HCT116 (cell line): ENCODE data around the gene TRIP13. TPM values are rescaled to one million over a fixed set of nuclear protein-coding genes. Genes with fewer than 3 reads are reported as not detected.
"Not testable (repeated sequence)": the region's sequence is repeated elsewhere in the genome, so short reads cannot be mapped to it uniquely, and the experiment has no call there.

Experiments used
- ATAC-seq: fragments of 200-7000 bp; cut with Tn5 transposase; 2 replicates; pipeline ENCODE4 v1.9.1; 2020; ENCODE audit warnings: mild to moderate bottlenecking, moderate library complexity
- BruUV-seq: library from RNA; stranded (reverse); fragments of 400-500 nt; replicated peaks from 2 replicates; lab custom pipeline; 2021; lab: Mats Ljungman, UMichigan
- CTCF ChIA-PET: fragments of 300-600 bp; sonication (Branson Sonifier 250); formaldehyde crosslinking; loops from one replicate; lab custom pipeline; 2021; ENCODE audit warnings: antibody characterized with exemption; lab: Charles Lee
- POLR2A ChIA-PET: fragments of 300-600, 350-600 bp; sonication (Branson Sonifier 250); formaldehyde crosslinking; loops from one replicate; lab custom pipeline; 2021; ENCODE audit warnings: antibody characterized with exemption; lab: Charles Lee
- RAD21 ChIA-PET, 2 experiments: fragments of 300-600 bp; sonication (Branson Sonifier 250); formaldehyde crosslinking; loops; one replicate each; lab custom pipeline; 2023; ENCODE audit warnings: low total read pairs in 2 of 2; ENCODE audit not compliant: uncharacterized antibody in 2 of 2, unreplicated experiment in 2 of 2, low non-redundant PET in 1 of 2; lab: Charles Lee
- DNase-seq: peaks from one replicate; pipeline ENCODE4 v3.0.0-alpha.2; 2010; ENCODE audit warnings: low read depth, low spot score
- H2AFZ ChIP-seq: fragments of 200-600 bp; shearing (Covaris generic), sonication (generic); 2 replicates; pipeline ENCODE4 v1.6.1; 2017; ENCODE audit warnings: low read depth, mixed run types, mixed read lengths, antibody characterized with exemption, low read length; ENCODE audit not compliant: poor library complexity, severe bottlenecking
- H3K27ac ChIP-seq: 2 replicates; pipeline ENCODE4 v1.5.1; 2012; ENCODE audit warnings: low read depth, low read length
- H3K27me3 ChIP-seq: fragments of 200-600 bp; sonication (generic); 2 replicates; pipeline ENCODE4 v1.6.1; 2016; ENCODE audit warnings: mixed run types, low read length, mixed read lengths; ENCODE audit not compliant: insufficient read depth
- H3K36me3 ChIP-seq, 2 experiments: fragments of 200-500 bp in 1 of 2; fragments of 200-600 bp in 1 of 2; sonication (Bioruptor generic) in 1 of 2; sonication (generic) in 1 of 2; 2 replicates each; pipeline versions ENCODE4 v1.5.1 to v1.6.1; 2014 to 2016; ENCODE audit warnings: low read length in 2 of 2, inconsistent platforms in 1 of 2, mixed read lengths in 1 of 2, mixed run types in 1 of 2; ENCODE audit not compliant: insufficient read depth in 2 of 2, control insufficient read depth in 1 of 2
- H3K4me1 ChIP-seq, 2 experiments: fragments of 200-600 bp in 1 of 2; sonication (generic) in 1 of 2; 2 replicates each; pipeline versions ENCODE4 v1.5.1 to v1.6.1; 2012 to 2017; ENCODE audit warnings: low read length in 2 of 2, inconsistent platforms in 1 of 2, mild to moderate bottlenecking in 1 of 2, mixed read lengths in 1 of 2, mixed run types in 1 of 2, moderate library complexity in 1 of 2; ENCODE audit not compliant: insufficient read depth in 2 of 2, control insufficient read depth in 1 of 2
- H3K4me2 ChIP-seq: fragments of 200-600 bp; sonication (generic); 2 replicates; pipeline ENCODE4 v1.6.1; 2017; ENCODE audit warnings: mixed run types, low read length, mixed read lengths
- H3K4me3 ChIP-seq, 2 experiments: fragments of 200-600 bp in 1 of 2; sonication (generic) in 1 of 2; replicated peaks in 1 of 2; 2 replicates each; pipeline ENCODE4 v1.5.1; 2011 to 2016; ENCODE audit warnings: low read length in 2 of 2, control low read depth in 1 of 2, low read depth in 1 of 2, mild to moderate bottlenecking in 1 of 2, mixed read lengths in 1 of 2, mixed run types in 1 of 2
- H3K79me2 ChIP-seq: fragments of 200-600 bp; sonication (generic); 2 replicates; pipeline ENCODE4 v1.6.1; 2017; ENCODE audit warnings: mild to moderate bottlenecking, mixed run types, low read length, moderate library complexity, mixed read lengths; ENCODE audit not compliant: insufficient read depth
- H3K9ac ChIP-seq: fragments of 200-600 bp; sonication (generic); 2 replicates; pipeline ENCODE4 v1.6.1; 2016; ENCODE audit warnings: low read length, mixed read lengths
- H3K9me2 ChIP-seq: fragments of 200-600 bp; sonication (generic), shearing (Covaris generic); 2 replicates; pipeline ENCODE4 v1.6.1; 2017; ENCODE audit warnings: mixed run types, mild to moderate bottlenecking, moderate library complexity; ENCODE audit not compliant: insufficient read depth
- H3K9me3 ChIP-seq, 2 experiments: fragments of 200-500 bp in 1 of 2; fragments of 200-600 bp in 1 of 2; sonication (Bioruptor generic) in 1 of 2; sonication (generic) in 1 of 2; 2 replicates each; pipeline ENCODE4 v1.6.1; 2014 to 2017; ENCODE audit warnings: low read length in 2 of 2, mixed read lengths in 2 of 2, inconsistent platforms in 1 of 2, low read depth in 1 of 2, mild to moderate bottlenecking in 1 of 2, mixed run types in 1 of 2, moderate library complexity in 1 of 2; ENCODE audit not compliant: control insufficient read depth in 1 of 2, insufficient read depth in 1 of 2
- H4K20me1 ChIP-seq: fragments of 200-600 bp; sonication (generic), shearing (Covaris generic); 2 replicates; pipeline ENCODE4 v1.6.1; 2017; ENCODE audit warnings: mixed run types, mild to moderate bottlenecking, moderate library complexity; ENCODE audit not compliant: insufficient read depth
- EGR1 ChIP-seq: IDR thresholded peaks from 2 replicates; pipeline ENCODE4 v1.6.1; 2012; ENCODE audit warnings: low read depth
- ELF1 ChIP-seq: IDR thresholded peaks from 2 replicates; pipeline ENCODE4 v1.6.1; 2012; ENCODE audit warnings: low read depth, borderline replicate concordance
- EZH2phosphoT487 ChIP-seq: fragments of 200-600 bp; IDR thresholded peaks from 2 replicates; pipeline ENCODE4 v1.6.1; 2018; ENCODE audit warnings: antibody characterized with exemption, borderline replicate concordance
- FOSL1 ChIP-seq: IDR thresholded peaks from 2 replicates; pipeline ENCODE4 v1.6.1; 2012; ENCODE audit warnings: low read depth
- JUND ChIP-seq: IDR thresholded peaks from 2 replicates; pipeline ENCODE4 v1.6.1; 2012
- POLR2A ChIP-seq: IDR thresholded peaks from 2 replicates; pipeline ENCODE4 v1.7.0; 2011; ENCODE audit warnings: borderline replicate concordance; ENCODE audit not compliant: insufficient read depth, insufficient read length; ENCODE audit errors: extremely low read depth
- RAD21 ChIP-seq: IDR thresholded peaks from 2 replicates; pipeline ENCODE4 v1.6.1; 2012; ENCODE audit warnings: low read depth, mild to moderate bottlenecking
- REST ChIP-seq: IDR thresholded peaks from 2 replicates; pipeline ENCODE4 v1.6.1; 2012; ENCODE audit warnings: low read depth
- SP1 ChIP-seq: IDR thresholded peaks from 2 replicates; pipeline ENCODE4 v1.6.1; 2012; ENCODE audit warnings: low read depth
- SRF ChIP-seq: IDR thresholded peaks from 2 replicates; pipeline ENCODE4 v1.6.1; 2012; ENCODE audit warnings: low read depth
- TCF7L2 ChIP-seq: IDR thresholded peaks from 2 replicates; pipeline ENCODE4 v1.7.0; 2011; ENCODE audit warnings: borderline replicate concordance, inconsistent platforms; ENCODE audit not compliant: insufficient read depth, insufficient read length; ENCODE audit errors: extremely low read depth
- ZFX ChIP-seq: fragments of 450-650 bp; IDR thresholded peaks from 2 replicates; pipeline ENCODE4 v1.6.1; 2017
- ZNF274 ChIP-seq: fragments of 200-500 bp; sonication (Bioruptor generic); IDR thresholded peaks from 2 replicates; pipeline ENCODE4 v1.6.1; 2014; ENCODE audit warnings: mild to moderate bottlenecking, low read depth, low read length, inconsistent platforms
- intact Hi-C: fragments of 100-400 bp; cut with micrococcal nuclease; formaldehyde crosslinking; loops from 2 replicates; pipeline ENCODE4 v1.10.0; 2022
- total RNA-seq: library from RNA; stranded (reverse); gene quantifications from one replicate; pipeline ENCODE4 v1.2.1, GENCODE V29; 2021; ENCODE audit not compliant: unreplicated experiment
- TF ChIP-seq, protein P1 (sequence below), 3 experiments: fragments of 200-600 bp in 1 of 3; sonication (generic) in 1 of 3; IDR thresholded peaks in 2 of 3; conservative IDR thresholded peaks in 1 of 3; 2 replicates each; pipeline ENCODE4 v1.5.1; 2012 to 2017; ENCODE audit warnings: low read depth in 2 of 3, low read length in 2 of 3, antibody characterized with exemption in 1 of 3, borderline replicate concordance in 1 of 3, control low read depth in 1 of 3, mild to moderate bottlenecking in 1 of 3, mixed read lengths in 1 of 3, mixed run types in 1 of 3, moderate library complexity in 1 of 3; ENCODE audit not compliant: insufficient read depth in 1 of 3

Gene TRIP13
- total RNA-seq, 1 experiment from 2014 or later = 45.0 TPM

- TF ChIP-seq SP1 (no peak), RAD21 (no peak), POLR2A (no peak), ZFX (no peak), EZH2phosphoT487 (no peak), TCF7L2 (no peak), FOSL1 (no peak), REST (no peak), ZNF274 (no peak), ELF1 (no peak), EGR1 (no peak), SRF (no peak), JUND (no peak)
- TF ChIP-seq, protein P1, sequence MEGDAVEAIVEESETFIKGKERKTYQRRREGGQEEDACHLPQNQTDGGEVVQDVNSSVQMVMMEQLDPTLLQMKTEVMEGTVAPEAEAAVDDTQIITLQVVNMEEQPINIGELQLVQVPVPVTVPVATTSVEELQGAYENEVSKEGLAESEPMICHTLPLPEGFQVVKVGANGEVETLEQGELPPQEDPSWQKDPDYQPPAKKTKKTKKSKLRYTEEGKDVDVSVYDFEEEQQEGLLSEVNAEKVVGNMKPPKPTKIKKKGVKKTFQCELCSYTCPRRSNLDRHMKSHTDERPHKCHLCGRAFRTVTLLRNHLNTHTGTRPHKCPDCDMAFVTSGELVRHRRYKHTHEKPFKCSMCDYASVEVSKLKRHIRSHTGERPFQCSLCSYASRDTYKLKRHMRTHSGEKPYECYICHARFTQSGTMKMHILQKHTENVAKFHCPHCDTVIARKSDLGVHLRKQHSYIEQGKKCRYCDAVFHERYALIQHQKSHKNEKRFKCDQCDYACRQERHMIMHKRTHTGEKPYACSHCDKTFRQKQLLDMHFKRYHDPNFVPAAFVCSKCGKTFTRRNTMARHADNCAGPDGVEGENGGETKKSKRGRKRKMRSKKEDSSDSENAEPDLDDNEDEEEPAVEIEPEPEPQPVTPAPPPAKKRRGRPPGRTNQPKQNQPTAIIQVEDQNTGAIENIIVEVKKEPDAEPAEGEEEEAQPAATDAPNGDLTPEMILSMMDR (IDR thresholded peaks at IDR 0.05 in 2 of 3, conservative IDR thresholded peaks at IDR 0.05 in 1 of 3; ENCODE audit: borderline replicate concordance in 1 of 3, insufficient read depth in 1 of 3, low read depth in 2 of 3, low read length in 2 of 3) = no peak
- TF ChIP-seq, all 23 proteins: peak for 0
These were observed 46.7 kb downstream of the TRIP13 start for GRCh38 chr5:939368-939767.

GRCh38 chr5:940741-941140, 48.1 kb downstream of the TRIP13 start:
- H3K4me3 ChIP-seq, ATAC-seq, POLR2A ChIA-PET, H3K9me3 ChIP-seq, H3K79me2 ChIP-seq, H3K27ac ChIP-seq, intact Hi-C loops, H3K4me1 ChIP-seq, H2AFZ ChIP-seq, RAD21 ChIA-PET, CTCF ChIA-PET, BruUV-seq, H4K20me1 ChIP-seq, DNase-seq, H3K36me3 ChIP-seq, H3K9ac ChIP-seq, H3K9me2 ChIP-seq, H3K4me2 ChIP-seq: not testable (repeated sequence)
- peaks cover 39% of the 10 kb centered on the region for H3K27me3 ChIP-seq

More at GRCh38 chr5:939368-939767, 46.7 kb downstream of the TRIP13 start:
- Histone ChIP-seq H3K9me3 (no peaks in the 10 kb centered on the region), H4K20me1 (no peaks in the 10 kb centered on the region), H3K36me3 (no peaks in the 10 kb centered on the region), H2AFZ (no peak overlapping the region), H3K4me2 (no peak overlapping the region), H3K4me3 (no peak overlapping the region), H3K79me2 (no peaks in the 10 kb centered on the region), H3K4me1 (no peaks in the 10 kb centered on the region), H3K27me3 (peaks cover 33% of the 10 kb centered on the region), H3K9me2 (no peaks in the 10 kb centered on the region), H3K9ac (no peak overlapping the region), H3K27ac (no peak overlapping the region)
- BruUV-seq = no TSS peak
- ATAC-seq (no peak), DNase-seq (no peak)
- ChIA-PET POLR2A (no interaction called here), CTCF (no interaction called here), RAD21 (no interaction called here)
- intact Hi-C loops = no loop called here
